Neural cell (in vitro differentiated cells): ENCODE results near the gene SOBP.

Experiments used
- CTCF ChIP-seq: fragments of 450-650 bp; IDR thresholded peaks from 2 replicates; pipeline ENCODE4 v1.5.1; 2014; ENCODE audit warnings: antibody characterized with exemption, mild to moderate bottlenecking, moderate library complexity; ENCODE audit not compliant: poor library complexity, severe bottlenecking
- POLR2AphosphoS5 ChIP-seq: IDR thresholded peaks from 2 replicates; pipeline ENCODE4 v1.6.1; 2012
- TAF1 ChIP-seq: IDR thresholded peaks from 2 replicates; pipeline ENCODE4 v1.6.1; 2012; ENCODE audit warnings: low read depth

GRCh38 chr6:107635057-107635515 is 145.2 kb downstream of the SOBP start:
- TF ChIP-seq CTCF (no peak), TAF1 (no peak), POLR2AphosphoS5 (no peak)
